ENCODE data around the gene MYH7.
"Not testable (repeated sequence)": the region's sequence is repeated elsewhere in the genome, so short reads cannot be mapped to it uniquely, and the experiment has no call there.

The MYH7 gene

DNA sequence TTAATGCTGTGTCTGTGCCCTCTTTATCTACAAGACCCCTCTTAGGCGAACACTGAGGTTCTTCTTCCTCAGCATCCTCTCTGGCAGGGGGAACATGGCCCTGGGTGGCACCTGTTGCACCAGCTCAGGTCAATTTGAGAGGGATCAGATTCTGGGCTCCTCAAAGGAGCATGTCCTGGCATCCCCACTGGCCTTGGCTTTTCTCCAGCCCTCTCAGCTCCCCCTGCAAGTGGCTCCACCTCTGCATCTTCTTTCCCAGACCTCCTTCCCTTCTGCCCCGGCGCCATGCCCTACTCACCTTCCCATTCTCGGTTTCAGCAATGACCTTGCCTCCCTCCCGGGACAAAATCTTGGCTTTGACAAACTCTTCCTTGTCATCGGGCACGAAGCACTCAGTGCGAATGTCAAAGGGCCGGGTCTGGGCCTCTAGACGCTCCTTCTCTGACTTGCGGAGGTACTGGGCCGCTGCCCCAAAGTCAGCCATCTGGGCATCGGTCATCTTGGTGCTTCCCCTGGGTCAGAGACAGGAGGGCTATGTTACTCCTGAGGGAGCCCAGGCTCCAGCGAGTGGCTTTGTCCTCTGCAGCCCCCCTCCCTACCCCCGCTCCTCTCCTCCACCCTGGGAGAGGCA lies 28.6 kb downstream of the MYH7 start:
- FAIRE-seq: no peak

DNA sequence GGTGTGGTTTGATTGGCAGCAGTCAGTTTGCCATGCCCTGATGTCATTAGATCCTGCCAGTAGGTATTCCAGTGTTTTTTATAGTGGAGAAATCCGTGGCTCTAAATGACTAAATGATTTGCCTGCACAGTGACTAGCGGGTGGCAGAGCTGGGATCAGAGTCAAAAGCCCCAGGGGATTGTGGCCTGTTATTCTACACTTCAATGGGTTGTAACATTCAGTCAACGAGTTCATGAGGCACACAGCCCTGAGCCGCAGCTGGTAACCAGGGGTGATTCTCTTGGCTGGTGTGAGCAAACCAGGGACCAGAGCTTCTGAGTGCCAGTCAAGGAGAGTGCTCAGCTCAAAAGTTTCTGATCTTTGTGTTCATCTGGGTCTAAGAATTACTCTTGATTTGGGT lies 29.2 kb downstream of the MYH7 start:
- FAIRE-seq: no peak

DNA sequence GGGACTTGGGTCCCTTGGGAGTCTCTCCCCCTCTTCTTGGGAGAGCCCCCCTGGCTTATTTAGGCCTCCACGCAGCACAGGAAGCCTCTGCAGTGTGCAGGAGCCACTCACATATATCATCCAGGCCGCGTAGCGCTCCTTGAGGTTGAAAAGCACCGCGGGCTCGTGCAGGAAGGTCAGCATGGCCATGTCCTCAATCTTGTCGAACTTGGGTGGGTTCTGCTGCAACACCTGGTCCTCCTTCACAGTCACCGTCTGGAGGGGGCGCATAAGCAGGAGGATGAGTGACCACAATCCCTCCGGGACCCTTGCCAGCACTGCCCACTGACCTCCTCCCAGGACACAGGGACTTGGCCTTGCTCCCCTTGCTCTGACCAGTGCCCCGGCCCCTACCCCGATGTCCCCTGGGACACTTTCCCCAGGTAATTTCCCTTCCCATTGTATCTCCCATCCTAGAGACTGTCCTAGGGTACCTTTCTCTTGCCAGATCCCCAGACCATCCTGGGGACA lies 29.9 kb downstream of the MYH7 start:
- FAIRE-seq: no peak

DNA sequence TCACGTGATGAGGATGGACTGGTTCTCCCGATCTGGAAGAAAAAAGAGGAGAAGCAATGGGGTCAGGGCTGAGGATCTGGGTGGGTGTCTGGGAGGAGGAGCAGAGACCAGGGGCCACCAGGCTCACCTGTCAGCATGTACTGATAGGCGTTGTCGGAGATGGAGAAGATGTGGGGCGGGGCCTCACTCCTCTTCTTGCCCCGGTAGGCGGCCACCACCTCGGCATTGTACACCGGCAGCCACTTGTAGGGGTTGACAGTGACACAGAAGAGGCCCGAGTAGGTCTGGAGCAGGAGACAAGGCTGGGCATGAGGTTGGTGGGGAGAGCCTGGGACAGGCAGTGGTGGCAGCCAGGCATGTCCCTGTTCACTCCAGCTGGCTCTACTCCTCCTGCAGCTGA lies 30.4 kb downstream of the MYH7 start:
- no peak for FAIRE-seq

DNA sequence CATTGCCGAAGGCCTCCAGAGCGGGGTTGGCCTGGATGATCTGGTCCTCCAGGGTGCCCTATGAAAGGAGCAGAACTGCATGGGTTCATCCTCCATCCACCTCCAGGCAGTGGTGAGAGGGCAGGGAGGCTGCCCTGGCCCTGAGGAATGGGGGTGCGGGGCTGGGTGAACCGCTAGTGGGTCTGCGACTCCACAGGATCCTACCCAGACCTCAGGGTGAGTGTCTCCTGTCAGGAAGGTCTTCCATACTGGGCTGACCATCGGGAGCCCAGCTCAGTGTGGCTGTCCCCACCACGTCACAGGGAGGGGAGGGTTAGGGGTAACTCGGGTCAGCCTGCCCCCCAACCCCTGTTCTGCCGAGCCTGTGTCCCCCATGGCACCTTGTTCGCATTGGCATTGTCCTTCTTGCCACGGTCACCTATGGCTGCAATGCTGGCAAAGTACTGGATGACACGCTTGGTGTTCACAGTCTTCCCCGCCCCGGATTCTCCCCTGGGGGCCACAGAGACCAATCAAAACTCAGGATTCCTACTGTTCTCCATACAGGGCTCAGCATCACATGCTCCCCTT lies 31.0 kb downstream of the MYH7 start:
- FAIRE-seq: no peak

DNA sequence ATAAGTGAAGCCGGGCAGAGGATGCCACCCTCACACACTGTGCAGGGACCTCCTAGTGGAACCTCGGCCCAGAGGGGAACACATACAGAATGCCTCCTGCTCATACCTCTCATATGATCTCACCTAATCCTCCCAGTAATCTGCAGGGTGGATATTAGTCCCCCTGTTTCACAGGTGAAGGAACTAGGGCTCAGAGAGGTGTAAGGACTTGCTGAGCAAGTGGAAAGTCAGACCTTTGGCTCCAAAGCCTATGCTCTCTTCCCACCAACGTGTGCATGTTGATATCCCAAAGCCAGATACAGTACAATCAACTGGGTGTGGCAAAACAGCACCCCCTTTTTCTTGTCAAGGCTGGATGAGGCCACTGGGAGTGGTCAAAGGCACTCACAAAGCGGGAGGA lies 31.6 kb downstream of the MYH7 start:
- no peak for FAIRE-seq

DNA sequence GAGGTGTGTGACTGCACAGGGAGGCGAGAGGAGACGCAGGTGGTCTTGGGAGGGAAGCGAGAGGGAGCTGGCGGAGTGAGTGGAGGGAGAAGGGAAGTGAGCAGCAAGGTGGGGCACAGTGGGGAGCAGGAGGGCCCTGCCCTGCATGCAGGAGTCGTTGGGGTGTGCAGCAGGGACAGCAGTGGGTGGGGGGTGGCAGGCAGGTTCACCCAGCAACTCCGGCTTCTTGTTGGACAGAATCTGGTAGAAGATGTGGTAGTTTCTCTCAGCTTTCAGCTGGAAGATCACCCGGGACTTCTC lies 32.4 kb downstream of the MYH7 start:
- no peak for FAIRE-seq

DNA sequence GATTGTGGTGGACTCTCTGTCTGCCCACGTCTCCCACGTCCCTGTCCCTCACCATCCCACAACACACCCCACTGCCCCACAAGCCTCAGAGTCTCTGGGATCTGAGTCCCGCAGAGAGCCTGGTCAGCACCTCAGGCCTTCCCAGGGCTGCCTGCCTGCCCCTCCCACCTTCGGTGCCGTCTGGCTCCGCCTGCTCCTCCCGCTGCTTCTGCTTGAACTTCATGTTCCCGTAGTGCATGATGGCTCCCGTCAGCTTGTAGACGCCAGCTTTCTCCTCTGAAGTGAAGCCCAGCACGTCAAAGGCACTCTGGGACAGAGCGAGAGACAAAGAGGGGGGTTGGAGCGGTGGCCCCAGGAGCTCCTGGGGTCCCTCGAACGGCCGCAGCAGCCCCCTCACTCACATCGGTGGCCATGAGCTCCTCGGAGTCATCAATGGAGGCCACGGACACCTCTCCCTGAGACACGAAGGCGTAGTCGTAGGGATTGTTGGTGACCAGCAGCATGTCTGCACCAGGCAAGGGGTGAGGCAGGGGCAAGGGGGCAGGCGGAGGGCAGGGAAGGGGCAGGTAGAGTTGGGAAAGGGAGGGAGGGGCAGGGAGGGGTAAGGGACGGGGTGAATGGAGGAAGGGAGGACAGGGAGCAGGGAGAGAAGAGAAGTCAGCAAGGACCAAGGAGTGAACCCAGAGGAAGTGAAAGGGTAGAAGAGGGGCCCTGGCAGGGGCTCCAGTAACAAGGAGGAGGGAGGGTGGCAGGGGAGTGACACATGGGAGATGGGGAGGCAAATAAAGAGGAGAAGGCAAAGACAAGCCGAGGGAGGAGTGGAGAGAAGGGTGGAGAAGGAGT lies 32.9 kb downstream of the MYH7 start:
- FAIRE-seq: no peak

DNA sequence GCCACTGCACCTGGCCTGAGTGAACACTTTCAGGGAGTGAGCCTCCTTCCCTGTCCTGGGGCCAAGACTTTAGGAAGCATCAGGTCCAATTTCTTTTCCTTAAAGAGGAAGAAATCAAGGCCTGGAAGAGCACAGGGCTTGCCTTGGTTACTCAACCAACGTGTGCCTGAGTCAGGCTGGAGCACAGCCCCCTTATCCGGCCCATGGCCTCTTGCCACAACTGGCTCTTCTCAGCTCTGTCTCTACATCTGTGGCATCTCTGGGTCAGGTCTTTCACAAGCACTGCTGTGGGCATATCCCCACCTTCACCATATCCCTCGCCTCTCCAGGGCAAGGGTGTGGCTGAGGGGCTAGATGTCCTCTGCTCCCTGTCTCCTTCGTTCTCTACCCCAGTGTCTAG lies 34.2 kb downstream of the MYH7 start:
- no peak for FAIRE-seq

DNA sequence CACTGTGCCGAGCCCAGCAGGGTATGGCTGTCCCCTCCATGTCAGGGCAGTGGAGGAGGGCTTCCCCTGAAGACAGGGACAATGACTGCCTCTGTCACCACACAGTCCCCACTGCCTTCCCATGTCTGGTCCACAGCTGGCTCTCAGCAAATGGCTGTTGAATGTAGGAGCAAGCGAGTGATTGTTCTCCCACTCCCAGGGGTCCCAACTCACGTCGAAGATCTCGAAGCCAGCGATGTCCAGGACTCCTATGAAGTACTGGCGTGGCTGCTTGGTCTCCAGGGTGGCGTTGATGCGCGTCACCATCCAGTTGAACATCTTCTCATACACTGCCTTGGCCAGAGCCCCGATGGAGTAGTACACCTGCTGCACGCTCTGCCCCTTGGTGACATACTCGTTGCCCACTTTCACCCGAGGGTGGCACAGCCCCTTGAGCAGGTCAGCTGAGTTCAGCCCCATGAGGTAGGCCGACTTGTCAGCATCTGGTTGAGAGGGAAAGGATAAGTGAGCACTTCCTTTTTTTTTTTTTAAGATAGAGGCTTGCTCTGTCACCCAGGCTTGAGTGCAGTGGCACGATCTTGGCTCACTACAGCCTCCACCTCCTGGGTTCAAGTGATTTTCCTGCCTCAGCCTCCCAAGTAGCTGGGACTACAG lies 34.8 kb downstream of the MYH7 start:
- FAIRE-seq: not testable (repeated sequence)

DNA sequence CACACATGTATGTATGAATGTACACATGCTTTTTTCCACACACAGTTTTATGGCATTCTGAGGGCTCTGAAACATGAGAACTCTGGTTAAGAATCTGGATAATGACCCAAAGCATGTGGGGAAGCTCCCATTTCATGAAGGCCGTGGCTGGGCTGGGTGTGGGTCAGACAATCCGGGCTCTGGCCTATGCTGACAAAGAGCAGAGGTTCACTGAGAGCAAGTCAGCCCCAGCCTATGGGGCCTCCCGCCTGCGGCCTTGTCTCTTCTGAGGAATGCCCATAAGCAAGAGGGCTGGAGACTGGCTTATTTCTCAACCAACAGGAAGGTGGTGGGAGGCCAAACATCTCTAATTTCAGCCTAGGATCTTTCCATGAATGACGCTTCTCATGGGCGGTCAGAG lies 35.9 kb downstream of the MYH7 start:
- no peak for FAIRE-seq

DNA sequence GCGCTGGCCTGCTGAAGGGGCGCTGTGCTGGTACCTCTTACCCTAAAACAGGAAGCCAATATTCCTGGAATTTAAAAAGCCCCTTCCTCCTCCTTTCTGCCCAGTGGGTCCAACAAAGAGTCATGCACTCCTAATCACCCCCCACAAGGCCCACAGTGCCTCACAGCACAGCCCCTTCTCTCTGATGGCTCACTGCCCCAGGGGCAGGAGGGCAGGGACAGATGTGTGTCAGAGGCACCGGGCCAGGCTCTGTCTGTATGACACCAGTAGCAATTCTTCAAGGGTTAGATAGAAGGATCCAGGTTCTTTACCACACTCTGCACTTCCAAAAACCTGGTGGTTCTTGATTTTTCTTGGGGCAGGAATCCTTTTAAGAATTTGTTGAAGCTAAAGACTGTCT lies 36.3 kb downstream of the MYH7 start:
- no peak for FAIRE-seq

DNA sequence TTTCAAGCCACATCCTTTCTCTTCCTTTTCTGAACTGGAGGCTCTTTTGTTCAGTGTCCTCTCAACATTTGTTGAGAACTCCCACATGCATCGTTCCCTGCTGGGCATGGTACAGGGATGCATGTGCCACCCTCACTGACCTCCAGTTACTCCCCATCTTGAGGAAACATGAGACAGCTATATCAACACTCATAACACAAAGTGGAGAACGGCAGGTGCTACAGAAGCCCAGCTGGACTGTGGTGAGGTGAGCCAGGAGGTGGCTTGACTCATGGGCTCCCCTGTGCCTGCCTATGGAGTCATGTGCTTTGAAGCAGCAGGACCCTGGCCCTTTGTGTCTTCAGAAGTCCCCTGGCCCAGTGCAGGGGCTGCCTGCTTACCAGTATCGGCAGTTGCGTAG lies 37.1 kb downstream of the MYH7 start:
- no peak for FAIRE-seq

DNA sequence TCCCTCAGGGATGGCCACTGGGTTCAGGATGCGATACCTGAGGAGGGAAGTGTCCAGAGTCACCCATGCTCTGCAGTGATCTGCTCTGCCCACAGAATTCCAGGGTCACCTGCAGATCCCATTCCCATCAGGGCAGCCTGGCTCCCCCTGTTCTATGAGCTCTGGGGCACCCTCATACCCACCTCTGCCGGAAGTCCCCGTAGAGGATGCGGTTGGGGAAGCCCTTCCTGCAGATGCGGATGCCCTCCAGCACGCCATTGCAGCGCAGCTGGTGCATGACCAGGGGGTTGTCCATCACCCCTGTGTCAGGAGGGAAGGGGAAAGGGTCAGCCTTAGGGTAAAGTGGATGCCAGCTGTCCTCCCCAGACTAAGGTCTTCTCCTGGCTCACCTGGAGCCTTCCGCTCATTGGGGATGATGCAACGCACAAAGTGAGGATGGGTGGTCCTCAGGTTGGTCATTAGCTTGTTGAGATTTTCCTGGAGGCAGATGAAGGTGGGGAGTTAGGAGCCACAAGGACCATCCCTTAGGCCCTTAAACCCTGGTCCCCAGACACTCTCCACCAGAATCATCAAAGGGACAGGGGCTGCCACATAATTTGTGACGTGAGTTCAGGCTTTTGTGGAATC lies 38.6 kb downstream of the MYH7 start:
- no peak for FAIRE-seq

DNA sequence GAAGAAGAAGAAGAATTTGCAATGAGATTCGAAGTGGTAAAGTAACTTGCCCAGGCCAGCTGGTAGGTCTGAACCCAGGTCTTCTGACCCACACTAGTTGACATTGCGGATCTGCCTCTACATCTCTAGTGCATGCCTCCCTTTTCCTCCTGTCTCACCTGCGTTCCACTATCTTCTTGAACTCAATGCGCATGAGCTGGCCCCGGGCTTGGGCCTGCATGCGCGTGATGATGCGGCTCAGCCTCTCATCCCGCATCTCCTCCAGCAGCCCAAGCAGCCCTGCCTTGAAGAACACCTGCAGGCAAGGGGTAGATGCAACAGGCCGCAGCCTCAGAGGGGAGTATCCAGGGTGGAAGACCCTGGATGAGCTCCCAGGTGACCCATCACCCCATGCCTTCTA lies 39.3 kb downstream of the MYH7 start:
- FAIRE-seq: no peak

DNA sequence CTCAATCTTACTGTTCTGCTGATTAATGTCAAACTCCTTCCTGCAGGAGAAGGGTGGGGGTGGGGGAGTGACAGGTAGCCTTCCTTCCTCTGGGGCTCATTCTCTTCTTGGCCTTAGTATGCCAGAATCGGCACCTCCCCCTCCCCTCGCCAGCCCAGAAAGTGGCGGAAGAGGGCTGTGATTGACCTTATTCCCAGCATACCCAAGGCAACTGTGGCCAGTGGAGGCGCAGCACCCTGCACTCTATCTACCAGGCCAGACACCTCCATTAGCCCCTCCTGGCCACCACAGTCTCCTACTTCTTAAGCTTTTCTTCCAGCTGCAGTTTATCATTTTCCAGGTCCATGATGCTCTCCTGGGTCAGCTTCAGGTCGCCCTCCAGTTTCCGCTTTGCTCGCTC lies 42.8 kb downstream of the MYH7 start:
- FAIRE-seq: no peak

DNA sequence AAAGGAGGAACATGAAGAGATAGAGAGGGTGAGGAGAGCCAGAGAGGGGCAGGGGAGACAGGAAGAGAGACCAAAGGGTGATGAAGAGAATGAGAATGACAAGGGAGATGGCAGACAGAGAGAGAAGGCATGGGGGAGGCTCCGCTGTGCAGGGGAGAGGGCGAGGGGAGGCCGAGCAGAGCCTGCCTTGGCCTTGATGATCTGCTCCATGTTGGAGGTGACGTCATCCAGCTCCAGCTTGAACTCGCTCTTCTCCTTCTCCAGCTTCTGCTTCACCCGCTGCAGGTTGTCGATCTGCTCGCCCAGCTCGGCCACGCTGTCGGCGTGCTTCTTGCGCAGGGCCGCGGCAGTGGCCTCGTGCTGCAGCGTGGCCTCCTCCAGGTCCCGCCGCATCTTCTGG lies 45.6 kb downstream of the MYH7 start:
- not testable (repeated sequence) for FAIRE-seq

DNA sequence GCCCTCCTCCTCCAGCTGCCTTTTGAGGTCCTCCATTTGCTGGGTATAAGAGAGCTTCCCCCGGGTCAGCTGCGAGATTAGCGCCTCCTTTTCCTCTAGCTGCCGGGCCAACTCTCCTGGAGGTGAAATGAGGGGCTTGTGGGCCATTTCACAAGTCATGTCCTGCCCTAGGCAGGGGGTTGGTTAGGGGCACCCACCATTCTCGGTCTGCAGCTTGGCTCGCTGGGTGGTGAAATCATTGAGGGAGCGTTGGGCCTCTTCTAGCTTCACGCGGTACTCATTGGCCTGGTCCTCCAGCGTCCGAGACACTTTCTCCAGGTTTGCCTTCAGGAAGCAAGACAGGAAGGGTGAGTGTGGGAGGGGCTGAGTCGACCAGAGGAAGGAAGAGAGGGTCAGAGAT lies 46.1 kb downstream of the MYH7 start:
- no peak for FAIRE-seq

DNA sequence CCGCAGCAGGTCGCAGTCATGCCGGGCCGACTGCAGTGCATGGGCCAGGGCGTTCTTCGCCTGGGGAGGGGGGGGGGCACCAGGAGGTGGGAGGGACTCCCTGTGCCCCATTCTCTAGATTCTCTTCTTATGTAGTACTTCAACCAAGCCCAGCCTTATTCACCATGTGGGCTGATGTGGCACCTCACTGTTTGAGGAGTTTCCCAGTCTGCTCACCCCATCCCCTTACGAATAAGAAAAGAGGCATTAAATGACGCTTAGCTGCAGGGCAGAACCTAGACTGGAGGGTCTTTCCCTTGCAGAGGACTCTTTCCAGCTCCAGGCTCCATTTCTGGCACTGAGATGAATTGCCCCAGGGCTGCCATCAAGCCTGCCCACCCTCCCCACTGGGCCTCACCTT lies 46.5 kb downstream of the MYH7 start:
- no peak for FAIRE-seq

DNA sequence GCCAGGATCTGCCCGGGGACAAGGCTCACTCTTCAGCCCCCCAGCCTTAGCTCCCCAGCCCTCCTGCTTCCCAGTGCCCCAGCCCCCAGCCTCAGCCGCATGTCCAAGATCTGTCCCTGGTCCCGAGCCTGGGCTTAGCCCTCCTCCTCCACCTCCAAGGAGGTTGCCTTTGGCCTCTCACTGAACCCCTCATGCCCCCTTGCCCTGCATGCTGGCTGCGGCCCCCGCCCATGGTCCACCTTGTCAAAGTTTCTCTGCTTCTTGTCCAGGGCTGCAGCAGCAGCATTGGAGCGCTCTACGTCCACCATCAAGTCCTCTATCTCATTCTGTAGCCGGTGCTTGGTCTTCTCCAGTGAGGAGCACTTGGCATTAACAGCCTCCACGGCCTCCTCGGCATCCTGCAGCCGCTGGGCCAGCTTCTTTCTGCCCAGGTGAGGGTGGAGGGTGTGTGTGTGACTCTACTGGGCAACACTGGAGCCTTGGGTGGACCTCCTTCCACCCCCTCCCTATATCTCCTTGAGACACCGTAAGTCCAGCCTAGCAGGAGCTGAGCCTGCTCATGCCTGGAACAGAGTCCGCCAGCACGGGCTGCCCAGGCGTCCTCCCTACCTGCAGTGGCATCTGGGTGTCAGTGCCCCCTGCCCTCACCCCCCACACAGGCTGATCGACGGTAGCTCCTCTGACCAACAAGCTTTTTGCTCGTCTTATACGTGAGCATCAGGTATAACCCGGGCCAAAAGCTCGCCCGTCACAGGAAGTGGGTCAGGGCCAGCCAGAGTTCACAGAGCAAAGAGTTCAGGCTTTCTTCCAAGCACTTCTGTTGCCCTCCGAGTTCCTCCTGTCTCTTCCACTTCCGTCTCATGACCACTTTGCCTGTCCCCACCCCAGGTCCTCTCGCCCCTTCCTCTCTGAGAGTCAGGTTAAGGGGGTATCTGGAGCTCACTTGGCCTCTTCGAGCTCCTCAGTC lies 47.3 kb downstream of the MYH7 start:
- no peak for FAIRE-seq

DNA sequence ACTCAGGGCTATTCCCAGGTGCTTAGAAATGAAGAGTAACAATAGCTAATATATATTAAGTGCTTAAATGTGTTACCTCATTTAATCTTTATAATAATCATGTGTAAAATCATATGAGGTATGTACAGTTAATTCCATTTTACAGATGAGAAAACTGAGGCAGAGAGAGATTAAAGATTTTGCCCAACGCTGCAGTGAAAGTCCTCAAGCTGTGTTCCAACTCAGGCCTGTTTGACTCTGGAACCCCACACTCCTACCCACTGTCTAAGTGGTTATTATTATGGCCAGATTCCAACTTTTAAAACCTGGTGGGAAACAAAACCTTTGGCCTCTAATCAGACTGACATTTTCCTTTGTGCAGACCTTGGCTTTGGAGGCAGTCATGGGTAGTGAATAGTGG lies 48.5 kb downstream of the MYH7 start:
- no peak for FAIRE-seq

DNA sequence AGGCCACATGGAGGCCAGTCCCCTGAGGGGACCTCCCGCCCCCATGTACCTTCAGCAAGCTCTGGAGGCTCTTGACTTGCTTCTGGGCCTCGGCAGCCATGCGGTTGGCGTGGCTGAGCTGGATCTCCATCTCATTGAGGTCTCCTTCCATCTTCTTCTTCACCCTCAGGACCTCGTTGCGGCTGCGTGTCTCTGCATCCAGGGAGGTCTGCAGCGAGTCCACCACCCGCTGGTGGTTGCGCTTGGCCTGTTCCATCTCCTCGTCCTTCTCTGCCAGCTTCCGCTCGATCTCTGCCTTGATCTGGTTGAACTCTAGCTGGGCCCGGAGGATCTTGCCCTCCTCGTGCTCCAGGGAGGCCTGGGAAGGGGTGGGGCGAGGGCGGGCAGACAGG lies 49.2 kb downstream of the MYH7 start:
- not testable (repeated sequence) for FAIRE-seq
